ENCODE results near the gene ZMIZ1.

- TF ChIP-seq CTCF (IDR thresholded peaks at IDR 0.05) (no peak), ZFX (IDR thresholded peaks at IDR 0.05; ENCODE audit: borderline replicate concordance) (no peak)
Measured at GRCh38 chr10:79312601-79313187, 243.9 kb downstream of the ZMIZ1 start.
